BJ (cell line): ENCODE measurements around the gene OSBPL5. TPM values are rescaled to one million over a fixed set of nuclear protein-coding genes. Genes with fewer than 3 reads are reported as not detected.

Source experiments
- CTCF ChIA-PET: fragments of 350-600 bp; formaldehyde crosslinking; extraction: SDS; loops from one replicate; lab custom pipeline; 2021; ENCODE audit warnings: antibody characterized with exemption, inconsistent platforms; lab: Yijun Ruan, JAX
- POLR2A ChIA-PET: fragments of 300-600 bp; sonication (Branson Sonifier 250); formaldehyde crosslinking; extraction: SDS; loops from one replicate; lab custom pipeline; 2021; ENCODE audit warnings: antibody characterized with exemption; lab: Charles Lee
- DNase-seq: peaks from one replicate; pipeline ENCODE4 v3.0.0-alpha.2; 2011; ENCODE audit warnings: low read depth
- H3K27me3 ChIP-seq: 2 replicates; pipeline ENCODE4 v1.6.0; 2011; ENCODE audit warnings: low read length; ENCODE audit not compliant: control insufficient read depth, insufficient read depth
- H3K36me3 ChIP-seq: 2 replicates; pipeline ENCODE4 v1.5.1; 2011; ENCODE audit warnings: low read length; ENCODE audit not compliant: control insufficient read depth, insufficient read depth
- H3K4me3 ChIP-seq: 2 replicates; pipeline ENCODE4 v1.5.1; 2011; ENCODE audit warnings: low read depth, mild to moderate bottlenecking, control low read depth, low read length
- polyA plus RNA-seq: library from polyadenylated mRNA; depleted of rRNA; stranded (reverse); fragments of >200 nt; gene quantifications from 2 replicates; pipeline ENCODE4 v1.2.3, GENCODE V29; 2011; rRNA removed
- small RNA-seq: library from RNA; depleted of rRNA; stranded (forward); fragments of <200 nt; gene quantifications from one replicate; pipeline ENCODE3, GENCODE V24; 2012; ENCODE audit warnings: low replicate concordance, low read depth; ENCODE audit not compliant: insufficient read length
- TF ChIP-seq, protein P1 (sequence below): IDR thresholded peaks from 2 replicates; pipeline ENCODE4 v1.5.1; 2011; ENCODE audit warnings: low read depth, mild to moderate bottlenecking, control low read depth, inconsistent platforms, low read length, moderate library complexity; ENCODE audit not compliant: insufficient read depth

OSBPL5 gene
- polyA plus RNA-seq, 1 experiment, result 20.8 TPM

DNA sequence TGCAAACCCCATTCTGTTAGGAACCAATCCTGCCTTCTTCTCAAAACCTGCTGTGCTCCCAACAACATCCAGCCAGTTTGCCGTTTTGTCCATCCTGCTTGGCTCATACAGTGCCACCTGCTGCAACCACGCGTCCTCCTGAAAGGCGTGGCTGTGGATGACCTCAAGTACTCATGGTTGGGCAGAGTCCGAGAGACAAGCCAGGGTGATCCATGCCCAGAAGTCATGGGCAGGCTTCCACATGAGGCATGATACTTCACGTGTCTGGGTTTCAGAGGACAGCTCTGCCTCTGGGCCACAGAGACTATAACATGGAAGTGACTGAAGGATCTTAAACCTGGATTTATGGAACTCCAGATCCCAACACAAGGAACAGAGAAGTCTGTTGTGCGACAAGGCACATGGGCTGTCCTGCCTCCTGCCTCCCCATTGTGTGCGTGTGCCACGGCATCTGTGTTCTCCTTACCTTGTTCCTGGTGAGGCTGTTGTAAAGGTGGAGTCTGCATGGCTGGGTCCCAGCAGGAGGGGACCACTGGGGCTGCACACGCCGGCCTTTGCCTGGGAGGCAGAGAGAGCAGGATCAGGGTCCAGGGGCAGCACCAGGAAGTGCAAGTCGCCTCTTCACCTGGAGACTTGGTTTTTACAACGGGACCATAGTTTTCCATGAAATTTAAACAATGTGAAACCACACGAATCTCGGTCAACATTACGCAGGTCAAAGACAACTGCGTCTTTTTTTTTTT, 123.2 kb downstream of the OSBPL5 start:
- TF ChIP-seq, protein P1, sequence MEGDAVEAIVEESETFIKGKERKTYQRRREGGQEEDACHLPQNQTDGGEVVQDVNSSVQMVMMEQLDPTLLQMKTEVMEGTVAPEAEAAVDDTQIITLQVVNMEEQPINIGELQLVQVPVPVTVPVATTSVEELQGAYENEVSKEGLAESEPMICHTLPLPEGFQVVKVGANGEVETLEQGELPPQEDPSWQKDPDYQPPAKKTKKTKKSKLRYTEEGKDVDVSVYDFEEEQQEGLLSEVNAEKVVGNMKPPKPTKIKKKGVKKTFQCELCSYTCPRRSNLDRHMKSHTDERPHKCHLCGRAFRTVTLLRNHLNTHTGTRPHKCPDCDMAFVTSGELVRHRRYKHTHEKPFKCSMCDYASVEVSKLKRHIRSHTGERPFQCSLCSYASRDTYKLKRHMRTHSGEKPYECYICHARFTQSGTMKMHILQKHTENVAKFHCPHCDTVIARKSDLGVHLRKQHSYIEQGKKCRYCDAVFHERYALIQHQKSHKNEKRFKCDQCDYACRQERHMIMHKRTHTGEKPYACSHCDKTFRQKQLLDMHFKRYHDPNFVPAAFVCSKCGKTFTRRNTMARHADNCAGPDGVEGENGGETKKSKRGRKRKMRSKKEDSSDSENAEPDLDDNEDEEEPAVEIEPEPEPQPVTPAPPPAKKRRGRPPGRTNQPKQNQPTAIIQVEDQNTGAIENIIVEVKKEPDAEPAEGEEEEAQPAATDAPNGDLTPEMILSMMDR, result no peak
- CTCF ChIA-PET, result interaction anchor here (11.3 kb wide), 1 partner anchor 47 kb away, joined by 155 read pairs; no protein-coding TSS in a partner anchor
- peaks cover 43% of the 10 kb centered on the region for H3K36me3 ChIP-seq
- DNase-seq, result no peak
- H3K27me3 ChIP-seq, result no peaks in the 10 kb centered on the region
- POLR2A ChIA-PET, result no interaction called here
- no peak overlapping the region for H3K4me3 ChIP-seq

DNA sequence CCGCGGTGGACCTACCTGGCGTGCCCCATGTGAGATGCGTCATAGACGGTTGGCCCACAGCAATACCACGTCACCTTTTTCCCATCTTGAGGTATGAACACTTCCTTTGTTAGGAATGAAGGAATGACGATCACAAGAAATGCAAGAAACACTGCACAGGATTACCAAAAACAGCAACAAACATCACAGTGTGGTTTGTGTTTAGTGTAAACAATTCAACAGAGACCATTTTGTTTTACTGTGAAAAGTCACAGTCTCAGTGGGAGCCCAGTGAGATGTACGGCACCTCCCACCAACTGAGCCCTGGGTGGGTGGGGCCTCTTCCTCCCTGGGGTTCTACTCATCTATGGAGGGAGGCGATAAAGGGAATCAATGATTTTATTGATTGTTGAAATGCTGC, 124.2 kb downstream of the OSBPL5 start:
- TF ChIP-seq, protein P1, result no peak
- CTCF ChIA-PET, result interaction anchor here (11.3 kb wide), 1 partner anchor 48 kb away, joined by 155 read pairs; no protein-coding TSS in a partner anchor
- H3K36me3 ChIP-seq, result peaks cover 45% of the 10 kb centered on the region
- DNase-seq, result no peak
- H3K4me3 ChIP-seq, result no peak overlapping the region
- H3K27me3 ChIP-seq, result no peaks in the 10 kb centered on the region
- POLR2A ChIA-PET, result no interaction called here

DNA sequence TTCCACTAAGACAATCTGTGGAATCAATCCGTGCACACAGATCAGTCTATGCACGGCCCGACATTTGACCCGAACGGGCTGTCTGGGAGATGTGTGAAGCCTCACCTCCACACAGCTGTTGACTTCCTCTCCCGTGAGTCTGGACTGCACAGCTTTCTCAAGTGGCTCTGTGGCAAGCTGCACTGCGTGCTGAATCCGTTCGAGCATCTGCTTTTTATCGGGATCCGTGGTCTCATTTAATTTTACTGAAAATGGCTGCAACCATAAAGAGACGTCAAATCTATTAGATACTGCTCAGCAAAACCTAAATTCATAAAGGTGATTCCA, 127.2 kb downstream of the OSBPL5 start:
- CTCF ChIA-PET, result interaction anchor here (0.6 to 11.3 kb wide), 21 partner anchors 10 to 186 kb away, joined by 3 to 155 read pairs (median 4); partner anchors contain the start of gene CARS1
- Histone ChIP-seq H3K4me3 (no peak overlapping the region), H3K36me3 (peaks cover 43% of the 10 kb centered on the region), H3K27me3 (no peaks in the 10 kb centered on the region)
- no peak for DNase-seq
- TF ChIP-seq, protein P1, result no peak
- POLR2A ChIA-PET, result no interaction called here

Small RNAs within 50 kb of the gene (small RNA-seq; reads per million reads assigned to genes)
- gene RNU1-91P, result not detected

Other genes with a start within 250 kb of the OSBPL5 start
- gene PHLDA2, start 235.9 kb downstream of the OSBPL5 start, polyA plus RNA-seq, result 12.8 and 13.7 TPM in 2 replicates
- 65.1 and 67.0 TPM in 2 replicates for gene NAP1L4, start 173.0 kb downstream of the OSBPL5 start, polyA plus RNA-seq
- gene CARS1, start 107.9 kb downstream of the OSBPL5 start, polyA plus RNA-seq, result 161 and 175 TPM in 2 replicates
- not detected in 2 replicates for gene MRGPRG, start 53.5 kb upstream of the OSBPL5 start, polyA plus RNA-seq
- not detected in 2 replicates for gene MRGPRE, start 67.1 kb upstream of the OSBPL5 start, polyA plus RNA-seq
- gene ZNF195, start 213.8 kb upstream of the OSBPL5 start, polyA plus RNA-seq, result 10.2 and 14.1 TPM in 2 replicates